Measurements from ENCODE around the gene FLT4. TPM values are rescaled to one million over a fixed set of nuclear protein-coding genes. Genes with fewer than 3 reads are reported as not detected.

The FLT4 gene
- total RNA-seq, 1 donor from 2014 or later, result 0.51 TPM

DNA sequence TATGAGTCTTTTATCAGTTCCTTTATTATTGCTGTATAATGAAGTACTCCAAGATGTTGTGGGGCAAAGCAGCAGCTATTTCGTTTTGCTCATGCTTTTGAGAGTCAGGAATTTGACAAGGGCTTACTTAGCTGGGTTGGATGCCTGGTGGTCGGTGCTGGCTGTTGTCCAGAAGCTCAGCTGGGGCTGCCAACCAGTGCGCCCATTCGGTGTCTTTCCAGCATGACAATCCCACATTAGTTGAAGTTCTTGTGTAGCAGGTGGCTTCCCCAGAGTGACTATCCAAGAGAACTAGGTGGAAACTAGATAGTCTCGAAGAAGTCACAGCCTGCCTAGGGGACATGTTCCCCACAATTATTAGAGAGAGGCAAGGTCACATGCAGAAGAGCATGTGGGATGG, 3.4 kb upstream of the FLT4 start:
- Mint-ChIP-seq H3K27me3 (ENCODE audit: unreplicated experiment) (peaks cover 59% of the 10 kb centered on the region), H3K27ac (ENCODE audit: unreplicated experiment) (no peak overlapping the region), H3K4me3 (ENCODE audit: unreplicated experiment) (no peak overlapping the region), H3K9me3 (ENCODE audit: unreplicated experiment) (no peaks in the 10 kb centered on the region), H3K4me1 (ENCODE audit: unreplicated experiment) (peaks cover 13% of the 10 kb centered on the region), H3K36me3 (ENCODE audit: unreplicated experiment) (no peaks in the 10 kb centered on the region)
- TF ChIP-seq, protein P1, sequence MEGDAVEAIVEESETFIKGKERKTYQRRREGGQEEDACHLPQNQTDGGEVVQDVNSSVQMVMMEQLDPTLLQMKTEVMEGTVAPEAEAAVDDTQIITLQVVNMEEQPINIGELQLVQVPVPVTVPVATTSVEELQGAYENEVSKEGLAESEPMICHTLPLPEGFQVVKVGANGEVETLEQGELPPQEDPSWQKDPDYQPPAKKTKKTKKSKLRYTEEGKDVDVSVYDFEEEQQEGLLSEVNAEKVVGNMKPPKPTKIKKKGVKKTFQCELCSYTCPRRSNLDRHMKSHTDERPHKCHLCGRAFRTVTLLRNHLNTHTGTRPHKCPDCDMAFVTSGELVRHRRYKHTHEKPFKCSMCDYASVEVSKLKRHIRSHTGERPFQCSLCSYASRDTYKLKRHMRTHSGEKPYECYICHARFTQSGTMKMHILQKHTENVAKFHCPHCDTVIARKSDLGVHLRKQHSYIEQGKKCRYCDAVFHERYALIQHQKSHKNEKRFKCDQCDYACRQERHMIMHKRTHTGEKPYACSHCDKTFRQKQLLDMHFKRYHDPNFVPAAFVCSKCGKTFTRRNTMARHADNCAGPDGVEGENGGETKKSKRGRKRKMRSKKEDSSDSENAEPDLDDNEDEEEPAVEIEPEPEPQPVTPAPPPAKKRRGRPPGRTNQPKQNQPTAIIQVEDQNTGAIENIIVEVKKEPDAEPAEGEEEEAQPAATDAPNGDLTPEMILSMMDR (IDR thresholded peaks at IDR 0.05), result no peak
- no peak for DNase-seq (ENCODE audit: extremely low spot score, unreplicated experiment)

DNA sequence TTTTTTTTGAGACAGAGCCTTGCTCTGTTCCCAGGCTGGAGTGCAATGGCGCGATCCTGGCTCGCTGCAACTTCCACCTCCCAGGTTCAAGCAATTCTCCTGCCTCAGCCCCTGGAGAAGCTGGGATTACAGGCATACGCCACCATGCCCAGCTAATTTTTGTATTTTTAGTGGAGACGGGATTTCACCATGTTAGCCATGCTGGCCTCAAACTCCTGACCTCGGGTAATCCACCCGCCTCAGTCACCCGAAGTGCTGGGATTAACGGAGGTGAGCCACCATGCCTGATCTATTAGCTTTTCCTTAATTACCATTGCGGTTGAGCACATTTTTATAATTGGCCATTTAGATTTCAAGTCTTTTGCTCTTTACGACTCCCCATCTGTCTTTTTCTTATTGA, 2.9 kb upstream of the FLT4 start:
- TF ChIP-seq, protein P1 (IDR thresholded peaks at IDR 0.05), result no peak
- no peak for DNase-seq (ENCODE audit: extremely low spot score, unreplicated experiment)
- Mint-ChIP-seq H3K4me1 (ENCODE audit: unreplicated experiment) (peaks cover 13% of the 10 kb centered on the region), H3K27ac (ENCODE audit: unreplicated experiment) (no peak overlapping the region), H3K36me3 (ENCODE audit: unreplicated experiment) (no peaks in the 10 kb centered on the region), H3K9me3 (ENCODE audit: unreplicated experiment) (no peaks in the 10 kb centered on the region), H3K27me3 (ENCODE audit: unreplicated experiment) (peaks cover 62% of the 10 kb centered on the region), H3K4me3 (ENCODE audit: unreplicated experiment) (no peak overlapping the region)

DNA sequence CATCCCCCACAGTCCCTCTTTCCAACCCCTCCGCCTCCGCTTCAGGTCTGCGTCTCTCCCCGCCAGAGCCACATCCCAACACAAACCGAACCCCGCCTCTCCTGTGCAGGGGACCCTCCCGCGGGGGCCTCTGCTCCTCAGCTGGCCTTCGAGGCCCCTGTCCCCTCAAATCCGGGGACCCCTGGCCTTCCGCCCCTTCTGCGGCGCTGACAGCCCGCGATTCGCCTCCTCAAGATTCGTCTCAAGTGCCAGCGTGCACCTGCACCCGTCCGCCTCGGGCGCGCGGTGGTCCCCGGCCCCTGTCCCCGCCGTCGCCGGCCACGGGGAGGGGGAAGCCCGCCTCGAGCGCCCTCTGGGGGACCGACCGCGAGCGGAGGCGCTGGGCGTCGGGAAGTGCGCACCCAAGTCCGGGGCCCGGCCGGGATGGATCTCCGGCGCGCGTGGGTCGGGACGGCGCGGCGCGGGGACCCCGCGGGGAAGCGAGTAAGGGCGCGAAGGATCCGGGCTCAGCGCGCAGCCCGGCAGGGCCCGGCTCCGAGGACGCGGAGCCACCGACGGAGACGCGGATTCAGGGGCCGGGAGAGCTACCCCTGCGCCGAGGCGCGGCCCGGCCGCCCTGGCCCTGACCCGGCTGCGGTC, 623 bp downstream of the FLT4 start:
- Mint-ChIP-seq H3K4me1 (ENCODE audit: unreplicated experiment) (peaks cover 13% of the 10 kb centered on the region), H3K4me3 (ENCODE audit: unreplicated experiment) (peak overlapping the region; percentile 62), H3K36me3 (ENCODE audit: unreplicated experiment) (no peaks in the 10 kb centered on the region), H3K27me3 (ENCODE audit: unreplicated experiment) (peaks cover 65% of the 10 kb centered on the region), H3K9me3 (ENCODE audit: unreplicated experiment) (no peaks in the 10 kb centered on the region), H3K27ac (ENCODE audit: unreplicated experiment) (no peak overlapping the region)
- TF ChIP-seq, protein P1 (IDR thresholded peaks at IDR 0.05), result peak; percentile 35
- no peak for DNase-seq (ENCODE audit: extremely low spot score, unreplicated experiment)

DNA sequence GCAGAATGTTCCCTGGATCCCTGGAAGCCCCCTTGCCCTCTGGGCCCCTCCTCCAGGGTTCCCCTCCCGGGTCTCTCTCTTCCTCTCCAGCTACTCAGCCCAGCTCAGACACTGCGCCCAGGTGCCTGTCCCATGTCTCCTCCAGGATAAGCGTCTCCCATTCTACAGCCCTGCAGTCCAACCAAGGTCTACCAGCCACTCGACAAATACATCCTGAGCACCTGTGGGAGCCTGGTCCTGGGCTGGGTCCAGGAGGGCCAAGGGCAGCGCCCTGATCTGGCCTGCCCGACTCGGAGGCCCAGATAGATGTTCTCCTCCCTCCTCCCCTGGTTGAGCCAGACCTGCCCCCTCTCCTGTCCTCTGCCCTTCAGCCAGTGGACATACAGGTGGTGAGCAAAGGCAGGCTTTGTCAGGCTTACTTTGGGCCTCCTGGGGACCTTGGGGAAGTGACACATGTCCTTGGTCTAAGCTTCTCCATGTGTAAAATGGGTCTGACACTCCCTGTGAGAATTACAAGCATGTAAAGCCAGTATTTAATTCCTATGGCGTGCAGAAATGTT, 1.4 kb downstream of the FLT4 start:
- TF ChIP-seq, protein P1 (IDR thresholded peaks at IDR 0.05), result no peak
- H3K36me3 Mint-ChIP-seq (ENCODE audit: unreplicated experiment), result no peaks in the 10 kb centered on the region
- no peak overlapping the region for H3K27ac Mint-ChIP-seq (ENCODE audit: unreplicated experiment)
- H3K27me3 Mint-ChIP-seq (ENCODE audit: unreplicated experiment), result peaks cover 66% of the 10 kb centered on the region
- peak overlapping the region; percentile 62 for H3K4me3 Mint-ChIP-seq (ENCODE audit: unreplicated experiment)
- DNase-seq (ENCODE audit: extremely low spot score, unreplicated experiment), result no peak
- H3K4me1 Mint-ChIP-seq (ENCODE audit: unreplicated experiment), result peaks cover 13% of the 10 kb centered on the region
- no peaks in the 10 kb centered on the region for H3K9me3 Mint-ChIP-seq (ENCODE audit: unreplicated experiment)

DNA sequence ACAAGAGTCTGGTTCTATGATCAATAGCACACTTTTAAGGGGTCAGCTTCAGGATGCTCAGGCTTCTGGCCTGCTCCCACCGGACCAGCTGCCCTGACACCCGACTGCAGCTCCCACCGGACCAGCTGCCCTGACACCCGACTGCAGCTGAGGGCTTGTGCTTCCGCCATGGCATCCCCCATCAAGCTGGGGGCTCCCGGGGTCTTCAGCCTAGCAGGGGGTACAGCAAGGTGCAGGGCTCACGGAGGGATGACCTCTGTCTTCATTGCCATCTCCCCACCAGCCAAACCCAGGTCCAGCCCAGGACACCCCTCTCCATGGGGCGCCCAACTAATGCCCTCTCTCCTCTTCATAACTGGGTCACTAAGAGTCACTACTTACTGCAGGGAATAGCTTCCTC, 1.9 kb downstream of the FLT4 start:
- Mint-ChIP-seq H3K27me3 (ENCODE audit: unreplicated experiment) (peaks cover 62% of the 10 kb centered on the region), H3K4me3 (ENCODE audit: unreplicated experiment) (no peak overlapping the region), H3K36me3 (ENCODE audit: unreplicated experiment) (no peaks in the 10 kb centered on the region), H3K27ac (ENCODE audit: unreplicated experiment) (no peak overlapping the region), H3K9me3 (ENCODE audit: unreplicated experiment) (no peaks in the 10 kb centered on the region), H3K4me1 (ENCODE audit: unreplicated experiment) (peaks cover 13% of the 10 kb centered on the region)
- TF ChIP-seq, protein P1 (IDR thresholded peaks at IDR 0.05), result no peak
- no peak for DNase-seq (ENCODE audit: extremely low spot score, unreplicated experiment)

All from osteocyte (in vitro differentiated cells).